HG02973 (cell line): ENCODE measurements around the gene OR8H2.
"Not testable (repeated sequence)": the region's sequence is repeated elsewhere in the genome, so short reads cannot be mapped to it uniquely, and the experiment has no call there.

ENCODE experiments used
- ATAC-seq: cut with Tn5 transposase; IDR thresholded peaks from one replicate; pipeline ENCODE4 v1.9.1; 2021; ENCODE audit warnings: moderate library complexity; ENCODE audit not compliant: unreplicated experiment

The OR8H2 gene, protein sequence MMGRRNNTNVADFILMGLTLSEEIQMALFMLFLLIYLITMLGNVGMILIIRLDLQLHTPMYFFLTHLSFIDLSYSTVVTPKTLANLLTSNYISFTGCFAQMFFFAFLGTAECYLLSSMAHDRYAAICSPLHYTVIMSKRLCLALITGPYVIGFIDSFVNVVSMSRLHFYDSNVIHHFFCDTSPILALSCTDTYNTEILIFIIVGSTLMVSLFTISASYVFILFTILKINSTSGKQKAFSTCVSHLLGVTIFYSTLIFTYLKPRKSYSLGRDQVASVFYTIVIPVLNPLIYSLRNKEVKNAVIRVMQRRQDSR

DNA sequence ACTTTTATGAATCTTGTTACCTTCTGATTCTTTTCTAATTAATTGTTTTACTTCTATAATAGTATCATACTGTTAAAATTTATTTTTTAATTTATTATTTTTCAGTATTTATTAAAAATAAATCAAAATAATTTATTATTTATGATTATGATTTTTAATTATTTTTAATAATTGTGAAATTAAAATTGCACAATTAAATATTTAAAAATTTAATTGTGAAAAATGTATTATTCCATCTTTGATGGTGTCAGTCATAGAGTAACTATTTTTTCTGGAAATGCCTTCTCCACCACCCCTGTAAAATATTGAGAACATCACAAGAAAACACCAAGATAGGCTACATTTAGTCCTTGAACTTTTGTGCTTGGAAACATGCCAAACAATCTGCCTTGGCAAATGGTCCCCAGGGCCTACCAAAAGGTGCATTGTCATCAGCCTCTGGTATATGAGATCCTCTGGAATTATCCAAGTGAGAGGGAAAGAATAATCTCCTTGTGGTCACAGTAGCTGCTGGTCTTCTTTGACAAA, at the start of gene OR8H2:
Gene OR8H2 (plus strand): TSS at position 478 of the 528 bp plus-strand sequence. CDS start 1,356 bp downstream, outside the sequence.
- ATAC-seq, result no peak

DNA sequence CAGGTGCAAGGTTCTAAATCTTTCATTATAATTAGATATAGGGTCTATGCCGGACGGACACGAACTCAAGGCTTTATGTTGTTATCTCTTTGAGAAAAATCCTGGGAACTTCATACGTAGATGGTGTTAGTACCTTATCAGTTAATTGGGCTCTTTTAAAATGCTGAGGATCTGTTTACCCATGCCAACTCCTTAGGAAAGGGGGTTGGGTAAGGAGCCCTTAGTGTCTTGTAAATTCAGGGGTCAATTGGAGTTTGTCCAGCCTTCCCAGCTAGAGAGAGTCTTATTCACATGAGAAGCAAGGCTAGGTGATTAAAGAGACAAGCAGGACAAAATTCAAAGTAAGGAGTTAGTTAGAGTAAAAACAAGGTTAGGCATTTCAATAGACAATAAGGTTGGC, 47.1 kb upstream of the OR8H2 start:
- not testable (repeated sequence) for ATAC-seq

DNA sequence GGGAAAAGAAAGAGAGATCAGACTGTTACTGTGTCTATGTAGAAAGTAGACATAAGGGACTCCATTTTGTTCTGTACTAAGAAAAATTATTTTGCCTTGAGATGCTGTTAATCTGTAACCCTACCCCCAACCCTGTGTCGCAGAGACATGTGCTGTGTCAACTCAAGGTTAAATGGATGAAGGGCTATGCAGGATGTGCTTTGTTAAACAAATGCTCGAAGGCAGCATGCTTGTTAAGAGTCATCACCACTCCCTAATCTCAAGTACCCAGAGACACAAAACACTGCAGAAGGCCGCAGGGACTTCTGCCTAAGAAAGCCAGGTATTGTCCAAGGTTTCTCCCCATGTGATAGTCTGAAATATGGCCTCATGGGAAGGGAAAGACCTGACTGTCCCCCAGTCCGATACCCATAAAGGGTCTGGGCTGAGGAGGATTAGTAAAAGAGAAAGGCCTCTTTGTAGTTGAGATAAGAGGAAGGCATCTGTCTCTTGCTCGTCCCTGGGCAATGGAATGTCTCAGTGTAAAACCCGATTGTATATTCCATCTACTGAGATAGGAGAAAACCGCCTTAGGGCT, 45.7 kb upstream of the OR8H2 start:
- ATAC-seq, result not testable (repeated sequence)

DNA sequence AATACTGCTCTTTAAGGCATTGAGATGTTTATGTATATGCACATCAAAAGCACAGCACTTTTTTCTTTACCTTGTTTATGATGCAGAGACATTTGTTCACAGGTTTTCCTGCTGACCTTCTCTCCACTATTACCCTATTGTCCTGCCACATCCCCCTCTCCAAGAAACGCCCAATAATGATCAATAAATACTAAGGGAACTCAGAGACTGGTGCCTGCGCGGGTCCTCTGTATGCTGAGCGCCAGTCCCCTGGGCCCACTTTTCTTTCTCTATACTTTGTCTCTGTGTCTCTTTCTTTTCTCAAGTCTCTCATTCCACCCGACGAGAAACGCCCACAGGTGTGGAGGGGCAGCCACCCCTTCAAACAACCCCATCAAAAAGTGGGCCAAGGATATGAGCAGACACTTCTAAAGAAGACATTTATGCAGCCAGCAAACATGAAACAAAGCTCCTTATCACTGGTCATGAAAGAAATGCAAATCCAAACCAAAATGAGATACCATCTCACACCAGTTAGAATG, 45.2 kb upstream of the OR8H2 start:
- ATAC-seq, result not testable (repeated sequence)

DNA sequence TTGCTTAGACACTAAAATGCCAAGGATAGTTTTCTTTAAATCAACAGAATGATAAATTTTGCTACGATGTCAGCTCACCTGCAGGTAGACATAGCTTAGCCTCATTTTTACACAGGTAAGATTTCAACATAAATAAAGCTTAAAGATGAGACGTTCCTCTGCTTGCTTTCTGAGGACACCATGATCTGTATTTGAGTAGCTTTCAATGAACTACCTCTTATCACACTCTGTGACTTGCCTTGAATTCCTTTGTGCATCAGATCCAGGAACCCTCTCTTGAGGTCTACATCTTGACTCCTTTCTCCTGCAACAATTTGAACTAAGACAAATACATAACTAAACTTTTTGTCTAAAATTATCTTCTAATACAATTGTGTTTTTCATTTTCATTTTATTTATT, 36.5 kb upstream of the OR8H2 start:
- ATAC-seq, result no peak

DNA sequence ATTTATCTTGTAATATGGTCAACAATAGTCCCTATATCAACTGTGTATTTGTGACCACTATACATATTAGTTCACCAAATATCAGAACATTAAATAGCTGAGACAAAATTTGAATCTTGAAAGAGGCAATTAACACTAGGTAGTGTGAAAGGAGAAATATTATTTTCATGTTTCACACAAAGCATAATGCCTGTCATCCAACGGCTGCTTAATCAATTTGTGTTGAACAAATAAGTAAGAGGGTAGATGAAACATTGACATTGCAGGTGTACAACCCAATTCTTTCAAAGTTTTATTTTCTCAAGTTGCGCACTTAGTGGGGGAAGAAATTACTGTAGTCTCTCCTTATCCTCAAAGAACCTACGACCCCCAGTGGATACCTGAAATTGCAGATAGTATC, 13.8 kb upstream of the OR8H2 start:
- ATAC-seq, result no peak

DNA sequence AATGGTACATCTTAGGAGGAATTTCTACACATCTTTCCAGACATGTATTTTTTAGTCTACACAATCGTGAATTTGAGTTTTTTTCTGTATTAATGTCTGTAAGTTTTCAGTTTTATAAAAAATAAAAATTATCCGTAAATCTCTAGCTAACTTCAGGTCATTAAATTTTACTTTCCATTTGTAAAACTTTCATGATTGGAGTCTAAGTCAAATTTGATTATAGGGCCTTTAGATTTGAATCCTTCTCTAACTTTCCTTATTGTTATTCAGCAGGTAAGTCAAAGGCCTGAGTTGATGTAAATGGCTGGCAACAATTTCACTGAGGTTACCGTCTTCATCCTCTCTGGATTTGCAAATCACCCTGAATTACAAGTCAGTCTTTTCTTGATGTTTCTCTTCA, 10.5 kb upstream of the OR8H2 start, which contains the start of gene OR8I2:
Gene OR8I2 (plus strand): TSS at position 301 of the 400 bp plus-strand sequence. CDS start 0 bp downstream, at position 301.
- ATAC-seq, result no peak

DNA sequence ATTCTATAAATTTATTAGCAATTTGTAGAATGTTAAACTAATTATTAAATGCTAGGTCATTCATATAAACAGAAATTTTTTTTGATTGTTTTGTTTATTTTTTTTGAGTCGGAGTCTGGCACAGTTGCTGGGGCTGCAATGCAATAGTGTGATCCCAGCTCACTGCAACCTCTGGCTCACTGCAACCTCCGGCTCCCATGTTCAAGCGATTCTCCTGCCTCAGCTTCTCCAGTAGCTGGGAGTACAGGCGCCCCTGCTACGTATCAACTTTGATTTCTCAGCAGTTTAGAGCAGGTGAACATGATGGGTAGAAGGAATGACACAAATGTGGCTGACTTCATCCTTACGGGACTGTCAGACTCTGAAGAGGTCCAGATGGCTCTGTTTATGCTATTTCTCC, 18.6 kb downstream of the OR8H2 start, which contains the start of gene OR8H3:
Gene OR8H3 (plus strand): TSS at position 301 of the 400 bp plus-strand sequence. CDS start 0 bp downstream, at position 301.
- ATAC-seq, result no peak

DNA sequence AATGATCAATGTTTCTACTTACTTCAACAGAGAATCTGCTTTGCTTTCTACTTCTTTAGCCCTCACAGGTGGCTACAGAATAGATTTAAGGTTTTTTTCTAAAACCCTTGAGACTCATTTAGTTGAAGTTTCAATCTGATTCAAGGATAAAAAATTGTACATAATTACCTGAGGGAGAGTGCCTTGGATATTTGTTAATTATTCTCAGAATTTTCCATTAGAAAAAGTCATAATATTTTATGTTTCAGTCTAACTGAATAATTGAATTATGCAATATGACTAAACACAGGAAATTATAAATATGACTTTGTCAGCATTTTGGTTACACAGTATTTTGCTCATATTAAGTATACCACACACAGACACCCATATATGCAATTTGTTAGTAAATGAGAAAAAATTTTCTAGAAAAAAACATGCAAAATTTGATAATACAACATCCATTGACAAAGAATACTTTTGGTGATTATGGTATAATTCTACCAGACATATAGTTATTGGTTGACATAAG, 36.7 kb downstream of the OR8H2 start, which contains the start of gene OR8J3:
Gene OR8J3 (minus strand): TSS at position 51 of the 511 bp plus-strand sequence. CDS start 2,483 bp downstream, outside the sequence.
- no peak for ATAC-seq

DNA sequence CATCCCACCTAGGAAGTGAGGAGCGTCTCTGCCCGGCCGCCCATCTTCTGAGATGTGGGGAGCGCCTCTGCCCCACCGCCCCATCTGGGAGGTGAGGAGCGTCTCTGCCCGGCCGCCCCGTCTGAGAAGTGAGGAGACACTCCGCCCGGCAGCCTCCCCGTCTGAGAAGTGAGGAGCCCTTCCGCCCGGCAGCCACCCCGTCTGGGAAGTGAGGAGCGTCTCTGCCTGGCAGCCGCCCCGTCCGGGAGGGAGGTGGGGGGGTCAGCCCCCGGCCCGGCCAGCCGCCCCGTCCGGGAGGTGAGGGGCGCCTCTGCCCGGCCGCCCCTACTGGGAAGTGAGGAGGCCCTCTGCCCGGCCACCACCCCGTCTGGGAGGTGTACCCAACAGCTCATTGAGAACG, 40.2 kb downstream of the OR8H2 start:
- ATAC-seq, result not testable (repeated sequence)

DNA sequence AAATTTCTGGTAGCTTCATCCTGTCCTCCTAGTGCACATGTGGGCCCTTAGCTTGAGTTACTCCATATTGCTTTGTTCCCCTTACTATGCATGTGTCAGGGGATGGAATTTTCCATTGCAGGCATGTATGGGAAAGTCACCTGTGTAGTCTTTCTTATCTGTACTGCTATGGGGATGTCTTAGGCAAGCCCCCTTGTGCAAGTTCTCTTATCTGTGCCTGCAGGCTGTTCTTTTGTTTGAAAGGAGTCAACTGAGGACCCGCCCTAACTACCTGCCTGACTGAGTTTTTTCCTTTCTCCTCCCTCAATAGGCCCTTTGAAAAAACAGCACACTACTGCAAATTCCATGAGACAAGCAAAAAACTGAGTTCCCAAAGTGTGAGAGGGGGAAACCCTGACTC, 47.9 kb downstream of the OR8H2 start:
- ATAC-seq, result no peak

DNA sequence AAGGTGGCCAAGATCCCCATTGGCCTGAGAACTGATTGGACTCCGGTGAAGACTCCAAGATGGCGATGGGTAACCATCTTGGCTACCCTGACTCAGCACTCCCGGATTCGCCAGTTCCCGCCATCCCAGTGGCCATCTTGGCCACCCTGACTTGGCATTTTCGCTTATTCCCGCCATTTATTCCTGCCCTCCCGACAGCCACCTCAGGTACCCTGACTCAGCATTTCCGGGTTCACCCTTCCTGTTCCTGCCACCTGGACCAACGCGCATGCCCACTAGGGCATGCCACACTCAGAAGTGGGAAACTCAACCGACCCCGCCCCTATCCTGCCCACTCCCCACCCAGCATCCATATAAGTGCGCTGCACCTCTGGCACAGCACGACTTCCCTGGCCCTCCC, 48.8 kb downstream of the OR8H2 start:
- no peak for ATAC-seq
